DMS53 (cell line): ENCODE data around the gene ZFTA.
"Not testable (repeated sequence)": the region's sequence is repeated elsewhere in the genome, so short reads cannot be mapped to it uniquely, and the experiment has no call there.

Source experiments
- DNase-seq: peaks from one replicate; lab custom pipeline; 2025; lab: John Stamatoyannopoulos, UW

The ZFTA gene

DNA sequence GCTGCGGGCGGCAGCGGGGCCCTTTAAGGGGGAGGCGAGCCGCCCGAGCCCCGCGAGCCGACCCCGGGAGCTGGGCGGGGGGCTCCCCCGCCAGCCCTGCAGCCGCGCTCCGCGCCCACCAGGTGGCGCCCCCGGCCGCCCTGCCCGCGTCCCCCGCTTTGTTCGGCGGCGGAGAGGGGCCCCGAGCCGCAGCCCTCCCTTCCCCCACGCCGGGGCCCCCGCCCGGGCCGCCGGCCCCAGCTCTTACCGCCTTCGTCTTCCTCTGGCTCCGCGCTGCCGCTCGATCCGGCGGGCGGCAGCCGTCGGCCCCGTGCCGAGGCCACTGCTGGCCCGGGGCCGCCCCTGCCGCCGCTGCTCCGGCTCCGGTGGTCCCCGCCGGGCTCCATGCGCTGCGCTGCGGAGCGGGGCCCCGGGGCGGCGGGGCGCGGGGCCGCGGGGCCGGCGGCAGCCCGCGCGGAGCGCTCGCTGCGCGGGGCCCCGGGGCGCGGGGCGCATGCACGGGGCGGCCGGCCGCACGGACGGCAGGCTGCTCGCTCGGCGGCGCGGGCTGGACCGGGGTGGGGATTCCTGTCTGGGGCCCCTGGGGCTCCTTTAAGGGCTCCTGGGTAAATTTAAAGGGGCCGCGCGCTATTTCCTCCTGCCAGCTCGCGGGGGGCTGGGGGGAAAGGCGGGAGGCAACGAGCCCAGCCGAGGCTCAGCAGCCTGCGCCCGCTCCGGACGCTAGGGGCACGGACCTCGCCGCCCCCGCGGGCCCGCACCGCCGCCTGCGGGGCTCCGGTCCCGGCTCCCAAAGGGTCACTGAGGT, at the start of gene ZFTA:
ZFTA (minus strand) TSS at position 539 of the 805 bp plus-strand sequence; CDS start at position 386, 153 bp downstream.
- DNase-seq = peak; percentile 59

DNA sequence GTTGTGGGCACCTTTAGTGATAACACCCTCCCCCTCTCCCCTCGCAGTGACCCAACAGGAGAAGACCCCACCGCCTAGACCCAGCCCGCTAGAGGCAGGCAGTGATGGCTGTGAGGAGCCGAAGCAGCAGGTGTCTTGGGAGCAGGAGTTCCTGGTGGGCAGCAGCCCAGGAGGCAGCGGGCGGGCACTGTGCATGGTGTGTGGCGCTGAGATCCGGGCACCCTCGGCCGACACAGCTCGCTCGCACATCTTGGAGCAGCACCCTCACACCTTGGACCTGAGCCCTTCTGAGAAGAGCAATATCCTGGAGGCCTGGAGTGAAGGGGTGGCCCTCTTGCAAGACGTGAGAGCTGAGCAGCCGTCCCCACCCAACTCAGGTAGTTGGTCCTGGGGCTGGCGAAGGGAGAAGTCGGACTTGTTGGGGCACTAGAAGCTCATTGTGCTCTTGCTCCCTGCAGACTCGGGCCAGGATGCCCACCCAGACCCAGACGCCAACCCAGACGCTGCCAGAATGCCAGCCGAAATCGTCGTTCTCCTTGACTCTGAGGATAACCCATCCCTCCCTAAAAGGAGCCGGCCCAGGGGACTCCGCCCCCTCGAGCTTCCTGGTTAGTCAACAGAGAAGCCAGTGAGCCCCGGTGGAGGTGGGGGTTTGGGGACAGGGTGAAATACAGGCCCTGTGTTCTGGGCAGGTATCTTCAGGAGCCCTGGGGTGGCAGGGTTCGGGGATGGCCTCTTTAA, 49.4 kb upstream of the ZFTA start:
- DNase-seq = no peak

- no peak for DNase-seq
Observed at GRCh38 chr11:63816732-63817131, 48.2 kb upstream of the ZFTA start.

DNA sequence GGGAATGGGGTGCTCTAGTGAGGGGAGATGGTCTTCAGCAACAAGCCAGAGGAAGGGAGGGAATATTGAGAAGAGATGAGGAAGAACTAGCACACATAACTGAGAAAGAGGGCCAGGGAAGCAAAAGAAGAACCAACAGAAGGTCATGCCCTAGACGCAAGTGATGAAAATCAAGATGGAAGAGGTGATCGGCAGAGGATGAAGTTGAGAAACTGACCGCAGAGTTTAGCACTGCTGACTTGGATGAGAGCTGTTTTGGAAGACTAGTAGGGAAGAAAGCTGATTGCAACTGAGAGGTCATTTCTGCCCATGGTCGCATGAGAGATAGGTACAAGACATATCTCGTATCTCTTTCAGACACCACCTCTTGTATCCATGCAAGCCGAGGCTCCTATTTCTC, 47.6 kb upstream of the ZFTA start:
- DNase-seq = no peak

- peak; percentile 51 for DNase-seq
Observed at GRCh38 chr11:63814383-63814736, 45.8 kb upstream of the ZFTA start.

- peak; percentile 79 for DNase-seq
Observed at GRCh38 chr11:63813563-63814382, 45.2 kb upstream of the ZFTA start.

DNA sequence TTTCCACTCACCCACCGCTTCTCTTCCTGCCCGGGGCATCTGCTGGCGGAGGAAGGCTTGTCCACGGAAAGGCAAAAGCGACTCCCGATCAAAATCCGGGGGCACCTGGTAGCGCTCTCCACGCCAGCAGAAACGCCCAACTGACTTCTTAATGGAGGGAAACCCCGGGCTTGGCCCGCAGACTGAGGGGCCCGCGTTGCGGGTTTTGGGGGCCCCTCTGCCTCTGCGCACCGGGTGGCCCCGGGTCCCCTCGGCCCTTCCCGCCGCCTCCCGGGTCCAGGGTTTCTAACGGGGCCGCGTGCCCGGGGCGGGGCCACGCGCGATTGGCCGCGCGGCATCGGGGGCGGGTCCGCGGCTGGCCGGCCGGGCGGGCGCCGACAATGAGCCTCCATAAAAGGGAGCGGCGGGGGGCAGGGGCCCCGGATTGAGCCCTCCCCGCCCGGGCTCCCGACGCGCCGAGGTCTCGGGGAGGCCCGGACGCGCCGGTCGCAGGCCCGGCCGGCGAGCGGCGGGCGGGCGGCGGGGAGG, 44.5 kb upstream of the ZFTA start, which contains the start of gene SPINDOC:
SPINDOC (plus strand) TSS at position 422 of the 528 bp plus-strand sequence. CDS start 231 bp downstream, outside the sequence.
- DNase-seq = peak; percentile 88

DNA sequence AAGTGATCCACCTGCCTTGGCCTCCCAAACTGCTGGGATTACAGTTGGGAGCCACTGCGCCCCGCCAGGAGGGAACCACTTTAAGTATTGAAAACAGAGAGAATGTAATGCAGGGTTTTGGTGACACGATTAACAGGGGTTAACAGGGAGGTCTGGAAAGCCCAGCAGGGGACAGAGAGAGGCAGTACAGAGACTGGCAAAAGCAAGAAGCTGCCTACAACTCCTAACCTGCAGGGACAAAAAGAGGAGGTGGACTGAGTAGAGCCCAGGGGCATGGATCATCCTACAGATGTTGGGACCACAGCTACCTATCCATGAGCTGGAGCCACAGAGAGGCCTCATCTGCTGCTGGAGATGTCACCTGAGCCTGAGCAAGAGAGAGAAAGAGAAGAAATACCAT, 42.9 kb upstream of the ZFTA start:
- DNase-seq = no peak

DNA sequence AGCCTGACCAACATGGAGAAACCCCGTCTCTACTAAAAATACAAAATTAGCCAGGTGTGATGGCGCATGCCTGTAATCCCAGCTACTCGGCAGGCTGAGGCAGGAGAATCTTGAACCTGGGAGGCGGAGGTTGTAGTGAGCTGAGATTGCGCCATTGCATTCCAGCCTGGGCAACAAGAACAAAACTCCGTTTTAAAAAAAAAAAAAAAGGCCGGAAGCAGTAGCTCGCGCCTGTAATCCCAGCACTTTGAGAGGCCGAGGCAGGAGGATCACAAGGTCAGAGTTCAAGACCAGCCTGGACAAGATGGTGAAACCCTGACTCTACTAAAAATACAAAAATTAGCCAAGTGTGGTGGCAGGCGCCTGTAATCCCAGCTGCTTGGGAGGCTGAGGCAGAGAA, 41.8 kb upstream of the ZFTA start:
- DNase-seq = not testable (repeated sequence)

DNA sequence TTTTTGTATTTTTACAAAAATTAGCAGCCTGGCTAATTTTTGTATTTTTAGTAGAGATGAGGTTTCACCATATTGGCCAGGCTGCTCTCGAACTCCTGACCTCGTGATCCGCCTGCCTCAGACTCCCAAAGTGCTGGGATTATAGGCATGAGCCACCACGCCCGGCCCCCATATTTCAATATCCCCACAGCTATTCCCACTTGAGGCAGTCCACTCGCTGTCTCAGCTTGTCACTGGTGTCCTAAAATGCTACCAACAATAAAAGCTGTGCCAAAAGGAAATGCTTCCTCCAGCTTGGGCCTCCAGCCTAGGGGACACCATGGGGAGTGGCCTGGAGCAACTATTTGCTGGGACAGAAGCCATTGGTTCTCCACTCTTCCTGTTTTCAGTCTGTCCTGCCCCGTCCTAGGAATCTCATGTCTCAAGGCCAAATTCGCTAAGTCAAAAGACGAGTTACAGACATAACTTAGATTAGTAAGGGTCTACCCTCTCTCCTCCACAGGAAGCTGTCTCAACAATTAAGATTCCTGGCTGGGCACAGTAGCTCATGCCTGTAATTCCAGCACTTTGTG, 37.4 kb upstream of the ZFTA start:
- no peak for DNase-seq

DNA sequence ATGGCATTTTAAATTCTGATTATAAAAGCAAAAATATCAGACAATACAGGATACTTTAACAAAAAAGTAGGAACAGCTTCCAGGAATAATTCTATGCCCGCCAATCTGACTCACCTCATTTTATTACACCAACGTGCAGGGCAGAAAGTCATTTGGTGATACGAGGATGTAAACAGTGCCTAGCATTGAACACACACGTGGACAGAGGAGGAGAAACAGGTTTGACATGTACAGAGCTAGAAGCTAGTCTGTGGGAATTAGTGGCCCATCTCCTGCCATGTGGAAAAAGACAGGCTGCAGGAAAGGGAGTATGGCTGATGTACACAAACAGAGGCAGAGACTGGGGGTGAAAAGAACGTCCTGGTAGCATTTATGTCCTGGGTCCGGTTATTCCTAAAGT, 35.7 kb upstream of the ZFTA start:
- DNase-seq = peak; percentile 73

GRCh38 chr11:63802637-63803414, 34.3 kb upstream of the ZFTA start:
- DNase-seq = peak; percentile 63

- DNase-seq = no peak
Observed at GRCh38 chr11:63800921-63801320, 32.3 kb upstream of the ZFTA start.

GRCh38 chr11:63795066-63795465, 26.5 kb upstream of the ZFTA start:
- DNase-seq = no peak

- no peak for DNase-seq
Observed at GRCh38 chr11:63793161-63793560, 24.6 kb upstream of the ZFTA start.

GRCh38 chr11:63791495-63792167, 23.1 kb upstream of the ZFTA start:
- DNase-seq = no peak

DNA sequence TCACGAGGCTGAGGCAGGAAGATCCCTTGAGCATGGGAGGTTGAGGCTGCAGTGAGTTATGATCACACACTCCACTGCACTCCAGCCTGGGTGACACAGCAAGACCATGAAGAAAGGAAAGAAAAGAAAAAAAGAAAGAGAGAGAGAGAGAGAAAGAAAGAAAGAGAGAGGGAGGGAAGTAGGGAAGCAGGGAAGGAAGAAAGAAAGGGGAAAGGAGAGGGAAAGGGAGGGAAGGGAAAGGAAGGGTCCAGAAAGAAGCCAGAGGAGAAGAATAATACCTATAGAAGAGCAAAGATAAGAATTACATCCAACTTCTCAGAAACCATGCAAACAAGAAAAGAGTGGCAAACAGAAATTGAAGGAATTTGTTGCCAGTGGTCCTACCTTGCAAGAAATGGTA, 17.2 kb upstream of the ZFTA start:
- no peak for DNase-seq

DNA sequence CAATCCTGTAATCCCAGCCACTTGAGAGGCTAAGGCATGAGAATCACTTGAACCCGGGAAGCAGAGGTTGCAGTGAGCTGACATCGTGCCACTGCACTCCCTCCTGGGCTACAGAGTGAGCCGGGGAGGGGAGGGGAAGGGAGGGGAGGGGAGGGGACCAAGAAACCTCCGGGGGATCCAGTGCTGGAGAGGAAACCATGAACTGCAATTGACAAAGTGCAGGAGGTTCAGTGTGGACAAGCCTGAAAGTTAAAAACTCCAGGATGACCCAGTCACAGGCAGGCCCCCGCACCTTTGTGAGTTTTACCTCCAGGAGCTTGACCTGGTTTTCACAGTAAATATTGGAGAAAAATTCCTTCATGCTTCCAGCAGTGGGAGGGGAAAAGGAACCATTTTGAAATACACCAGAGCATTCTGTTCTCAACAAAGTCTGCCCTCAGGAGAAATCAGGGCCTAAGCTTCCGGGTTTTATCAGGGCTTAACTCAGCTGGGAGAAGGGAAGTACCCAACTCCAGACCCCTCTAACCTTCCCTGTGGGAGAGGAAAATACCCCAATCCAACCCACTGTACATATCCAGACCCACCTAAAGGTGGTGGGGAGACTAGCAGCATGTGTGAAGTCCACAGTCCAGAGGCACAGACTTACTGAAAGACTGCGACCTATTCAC, 15.5 kb upstream of the ZFTA start:
- no peak for DNase-seq

- no peak for DNase-seq
Observed at GRCh38 chr11:63782749-63783148, 14.2 kb upstream of the ZFTA start.

GRCh38 chr11:63779039-63779438, 10.5 kb upstream of the ZFTA start:
- DNase-seq = no peak
